Keratinocyte (primary cell): ENCODE results near the gene B3GALT4. TPM values are rescaled to one million over a fixed set of nuclear protein-coding genes. Genes with fewer than 3 reads are reported as not detected.
"Not testable (repeated sequence)": the region's sequence is repeated elsewhere in the genome, so short reads cannot be mapped to it uniquely, and the experiment has no call there.

Experiments
- DNase-seq: peaks from one replicate; pipeline ENCODE4 v3.0.0-alpha.2; 2011; ENCODE audit warnings: low read depth, missing footprints, low spot score
- FAIRE-seq: peaks from 2 replicates; lab custom pipeline; 2011; peaks lifted over from hg19 to GRCh38; lab: Jason Lieb, UNC
- H2AFZ ChIP-seq: 2 replicates; pipeline ENCODE4 v1.6.0; 2012; ENCODE audit warnings: low read length, control low read depth, inconsistent platforms; ENCODE audit not compliant: control insufficient read depth
- H3K27ac ChIP-seq: 2 replicates; pipeline ENCODE4 v1.5.1; 2011; ENCODE audit warnings: low read length; ENCODE audit not compliant: control insufficient read depth, insufficient read depth
- H3K27me3 ChIP-seq: 3 replicates; pipeline ENCODE4 v1.6.0; 2011; ENCODE audit warnings: low read length; ENCODE audit not compliant: control insufficient read depth, insufficient read depth; ENCODE audit errors: extremely low read depth
- H3K36me3 ChIP-seq, 2 experiments: 2 replicates in 1 of 2; 3 replicates in 1 of 2; pipeline ENCODE4 v1.5.1; 2011; ENCODE audit warnings: low read length in 2 of 2, mild to moderate bottlenecking in 1 of 2; ENCODE audit not compliant: control insufficient read depth in 2 of 2, insufficient read depth in 2 of 2; ENCODE audit errors: extremely low read depth in 1 of 2
- H3K4me1 ChIP-seq: 3 replicates; pipeline ENCODE4 v1.5.1; 2011; ENCODE audit warnings: low read length; ENCODE audit not compliant: control insufficient read depth, insufficient read depth; ENCODE audit errors: extremely low read depth
- H3K4me2 ChIP-seq: 3 replicates; pipeline ENCODE4 v1.6.0; 2011; ENCODE audit warnings: low read depth, low read length; ENCODE audit not compliant: control insufficient read depth, insufficient read depth; ENCODE audit errors: extremely low read depth
- H3K4me3 ChIP-seq, 3 experiments: fragments of 200-600 bp in 1 of 3; sonication (generic) in 1 of 3; 2 replicates in 2 of 3; 3 replicates in 1 of 3; pipeline ENCODE4 v1.5.1; 2011 to 2016; ENCODE audit warnings: low read length in 3 of 3, mild to moderate bottlenecking in 3 of 3, control low read depth in 2 of 3, inconsistent platforms in 1 of 3, low read depth in 1 of 3, mixed read lengths in 1 of 3, mixed run types in 1 of 3, moderate library complexity in 1 of 3; ENCODE audit not compliant: control insufficient read depth in 2 of 3, insufficient read depth in 2 of 3; ENCODE audit errors: extremely low read depth in 1 of 3
- H3K79me2 ChIP-seq: 2 replicates; pipeline ENCODE4 v1.6.0; 2012; ENCODE audit warnings: low read length; ENCODE audit not compliant: control insufficient read depth, insufficient read depth
- H3K9ac ChIP-seq: 3 replicates; pipeline ENCODE4 v1.6.0; 2011; ENCODE audit warnings: low read length; ENCODE audit not compliant: control insufficient read depth, insufficient read depth; ENCODE audit errors: extremely low read depth
- H3K9me1 ChIP-seq: 3 replicates; pipeline ENCODE4 v1.6.0; 2011; ENCODE audit warnings: low read length; ENCODE audit not compliant: control insufficient read depth, insufficient read depth; ENCODE audit errors: extremely low read depth
- H3K9me3 ChIP-seq: 2 replicates; pipeline ENCODE4 v1.5.1; 2012; ENCODE audit warnings: low read depth, low read length; ENCODE audit not compliant: control insufficient read depth
- H4K20me1 ChIP-seq: 3 replicates; pipeline ENCODE4 v1.6.0; 2011; ENCODE audit warnings: low read length; ENCODE audit not compliant: control insufficient read depth, insufficient read depth; ENCODE audit errors: extremely low read depth
- CTCF ChIP-seq, 3 experiments: IDR thresholded peaks in 1 of 3; conservative IDR thresholded peaks in 1 of 3; optimal IDR thresholded peaks in 1 of 3; 2 replicates in 2 of 3; 3 replicates in 1 of 3; pipeline versions ENCODE3 to v1.5.1; 2011; ENCODE audit warnings: low read length in 3 of 3, mild to moderate bottlenecking in 3 of 3, moderate library complexity in 2 of 3, control low read depth in 1 of 3, inconsistent platforms in 1 of 3; ENCODE audit not compliant: insufficient read depth in 2 of 3; ENCODE audit errors: extremely low read depth in 1 of 3
- EZH2 ChIP-seq: IDR thresholded peaks from one replicate; pipeline ENCODE4 v1.6.1; 2012; ENCODE audit warnings: inconsistent platforms, mild to moderate bottlenecking, low read length, moderate library complexity
- dilution Hi-C: fragments of 300-500 bp; cut with MboI; formaldehyde crosslinking; loops from one replicate; pipeline ENCODE4 v1.7.0; 2020; ENCODE audit warnings: low sequenced_read_pairs; ENCODE audit not compliant: extremely low pct_ligation_motif_present
- polyA plus RNA-seq, 5 experiments: library from polyadenylated mRNA; depleted of rRNA in 3 of 5; stranded (reverse) in 3 of 5; stranded (forward) in 1 of 5; unstranded in 1 of 5; fragments of >200 nt; gene quantifications; 1 replicate in 1 of 5; 2 replicates in 3 of 5; 3 replicates in 1 of 5; pipeline versions ENCODE4 v1.2.1 to v1.2.3, GENCODE V29; 2011 to 2012; ENCODE audit warnings: missing spikeins in 2 of 5, low read depth in 1 of 5, low replicate concordance in 1 of 5

Gene B3GALT4
- polyA plus RNA-seq, 1 donor (not counting 4 experiments of a cell fraction or from before 2014, with no cell fraction given), result 0.31 TPM

- TF ChIP-seq CTCF (optimal IDR thresholded peaks at IDR 0.05 in 1 of 3, IDR thresholded peaks at IDR 0.05 in 1 of 3, conservative IDR thresholded peaks at IDR 0.05 in 1 of 3; ENCODE audit: extremely low read depth in 1 of 3, insufficient read depth in 2 of 3, low read length in 3 of 3) (no peak), EZH2 (no peak)
- no peak for DNase-seq
- Histone ChIP-seq H3K27me3 (no peaks in the 10 kb centered on the region), H3K9me3 (no peaks in the 10 kb centered on the region), H2AFZ (no peak overlapping the region), H3K36me3 (peaks cover 3 to 14% of the 10 kb centered on the region in 2 experiments), H3K4me2 (no peak overlapping the region), H3K9ac (no peak overlapping the region), H3K9me1 (no peaks in the 10 kb centered on the region), H3K4me1 (peaks cover 23% of the 10 kb centered on the region), H3K4me3 (no peak overlapping the region), H4K20me1 (no peaks in the 10 kb centered on the region), H3K27ac (no peak overlapping the region), H3K79me2 (no peaks in the 10 kb centered on the region)
- dilution Hi-C loops, result no loop called here
- FAIRE-seq, result no peak
These were observed 22.3 kb upstream of the B3GALT4 start for GRCh38 chr6:33254591-33254990.

DNA sequence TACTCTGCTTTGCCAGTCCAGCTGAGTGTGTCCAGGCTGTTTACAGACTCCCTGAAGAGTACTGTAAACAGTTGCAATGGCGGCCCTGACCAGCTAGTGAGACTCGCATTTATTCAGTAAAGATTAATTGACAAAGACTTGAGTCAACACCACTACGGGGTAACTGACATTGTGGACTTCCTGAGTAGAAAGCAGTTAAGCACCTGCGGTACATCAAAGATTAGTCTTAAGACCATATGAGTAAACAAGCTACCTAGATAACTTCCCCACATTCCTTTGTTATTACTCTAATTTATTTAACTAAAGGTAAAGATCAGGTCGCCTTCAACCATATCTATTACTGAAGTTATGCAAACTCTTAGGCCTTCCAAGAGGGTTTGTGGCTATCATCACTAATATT, 17.9 kb upstream of the B3GALT4 start:
- Histone ChIP-seq H3K9ac (no peak overlapping the region), H3K4me1 (peaks cover 18% of the 10 kb centered on the region), H4K20me1 (no peaks in the 10 kb centered on the region), H3K4me2 (no peak overlapping the region), H3K27ac (no peak overlapping the region), H3K27me3 (no peaks in the 10 kb centered on the region), H3K4me3 (no peak overlapping the region), H3K9me3 (no peaks in the 10 kb centered on the region), H3K36me3 (peaks cover 7 to 11% of the 10 kb centered on the region in 2 experiments), H3K79me2 (no peaks in the 10 kb centered on the region), H3K9me1 (no peaks in the 10 kb centered on the region), H2AFZ (no peak overlapping the region)
- FAIRE-seq, result no peak
- dilution Hi-C loops, result no loop called here
- DNase-seq, result no peak
- TF ChIP-seq CTCF (optimal IDR thresholded peaks at IDR 0.05 in 1 of 3, IDR thresholded peaks at IDR 0.05 in 1 of 3, conservative IDR thresholded peaks at IDR 0.05 in 1 of 3; ENCODE audit: extremely low read depth in 1 of 3, insufficient read depth in 2 of 3, low read length in 3 of 3) (no peak), EZH2 (no peak)

DNA sequence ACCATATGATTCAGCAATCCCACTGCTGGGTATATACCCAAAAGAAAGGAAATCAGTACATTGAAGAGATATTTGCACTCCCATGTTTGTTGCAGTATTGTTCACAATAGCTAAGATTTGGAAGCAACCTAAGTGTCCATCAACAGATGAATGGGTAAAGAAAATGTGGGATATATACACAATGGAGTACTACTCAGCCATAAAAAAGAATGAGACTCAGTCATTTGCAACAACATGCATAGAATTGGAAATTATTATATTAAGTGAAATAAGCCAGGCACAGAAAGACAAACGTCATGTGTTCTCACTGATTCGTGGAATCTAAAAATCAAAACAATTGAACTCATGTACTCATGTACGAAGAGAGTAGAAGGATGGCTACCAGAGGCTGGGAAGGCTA, 14.4 kb upstream of the B3GALT4 start:
- H3K4me2 ChIP-seq, FAIRE-seq, H3K9me1 ChIP-seq, H3K9me3 ChIP-seq, dilution Hi-C loops, H3K4me1 ChIP-seq, DNase-seq, H3K27ac ChIP-seq, H3K4me3 ChIP-seq, H2AFZ ChIP-seq, H3K79me2 ChIP-seq, H3K27me3 ChIP-seq, H4K20me1 ChIP-seq, H3K9ac ChIP-seq: not testable (repeated sequence)
- peaks cover 19 to 25% of the 10 kb centered on the region in 2 experiments for H3K36me3 ChIP-seq
